ENCODE measurements around the gene ABCB10. TPM values are rescaled to one million over a fixed set of nuclear protein-coding genes. Genes with fewer than 3 reads are reported as not detected.
"Not testable (repeated sequence)": the region's sequence is repeated elsewhere in the genome, so short reads cannot be mapped to it uniquely, and the experiment has no call there.

The ABCB10 gene
- total RNA-seq, 1 experiment from 2014 or later, result 17.5 TPM

- DNase-seq (ENCODE audit: low read depth), result no peak
These were observed 13.8 kb upstream of the ABCB10 start for GRCh38 chr1:229572286-229572685.

DNA sequence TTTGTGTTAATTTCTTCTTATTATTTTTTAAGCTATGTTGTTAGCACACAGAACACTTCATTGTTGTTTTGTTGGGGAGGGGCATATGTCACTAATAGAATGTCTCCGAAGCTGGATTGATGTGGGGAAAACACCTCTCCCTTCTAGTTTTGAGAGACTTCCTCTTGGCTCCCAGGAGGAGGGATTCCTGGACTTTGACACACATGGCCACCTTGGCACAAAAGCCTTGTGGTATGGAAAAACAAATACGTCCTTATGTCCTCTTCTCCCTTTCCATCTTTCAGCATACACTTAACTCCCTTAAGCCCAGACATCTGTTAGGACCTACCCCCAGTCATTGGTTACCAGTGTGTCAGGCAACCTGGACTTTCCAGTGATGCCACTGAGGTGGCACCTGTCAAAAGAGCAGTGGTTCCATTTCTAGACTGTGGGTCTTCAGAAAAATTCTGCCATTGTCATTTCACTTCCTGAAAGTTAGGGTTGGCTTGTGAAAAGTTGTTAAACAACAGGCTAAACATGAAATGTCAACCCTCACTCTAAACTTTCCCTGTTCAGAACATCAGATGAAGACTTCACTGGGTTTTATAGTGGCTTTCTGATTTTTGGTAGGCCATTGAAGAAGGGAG, 12.5 kb upstream of the ABCB10 start:
- no peak for DNase-seq (ENCODE audit: low read depth)

DNA sequence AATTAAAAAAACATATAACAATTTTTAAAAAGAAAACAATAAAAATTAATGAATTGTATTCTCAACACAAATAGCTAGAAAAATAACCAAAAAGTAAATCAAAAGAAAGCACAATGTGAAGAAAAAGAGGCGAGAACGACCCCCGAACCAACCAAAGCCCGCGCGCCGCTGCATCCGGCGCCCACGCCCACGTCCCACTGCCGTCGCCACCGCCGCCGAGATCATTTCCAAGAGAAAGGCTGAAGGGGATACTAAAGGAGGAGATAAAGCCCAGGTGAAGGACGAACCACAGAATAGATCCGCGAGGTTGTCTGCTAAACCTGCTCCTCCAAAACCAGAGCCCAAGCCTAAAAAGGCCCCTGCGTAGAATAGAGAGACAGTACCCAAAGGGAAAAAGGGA, 11.8 kb upstream of the ABCB10 start:
- no peak for DNase-seq (ENCODE audit: low read depth)

- no peak for DNase-seq (ENCODE audit: low read depth)
These were observed 8.8 kb upstream of the ABCB10 start for GRCh38 chr1:229567109-229567868.

- DNase-seq (ENCODE audit: low read depth), result no peak
These were observed 5.2 kb upstream of the ABCB10 start for GRCh38 chr1:229563701-229564100.

GRCh38 chr1:229563241-229563640, 4.7 kb upstream of the ABCB10 start:
- DNase-seq (ENCODE audit: low read depth), result no peak

DNA sequence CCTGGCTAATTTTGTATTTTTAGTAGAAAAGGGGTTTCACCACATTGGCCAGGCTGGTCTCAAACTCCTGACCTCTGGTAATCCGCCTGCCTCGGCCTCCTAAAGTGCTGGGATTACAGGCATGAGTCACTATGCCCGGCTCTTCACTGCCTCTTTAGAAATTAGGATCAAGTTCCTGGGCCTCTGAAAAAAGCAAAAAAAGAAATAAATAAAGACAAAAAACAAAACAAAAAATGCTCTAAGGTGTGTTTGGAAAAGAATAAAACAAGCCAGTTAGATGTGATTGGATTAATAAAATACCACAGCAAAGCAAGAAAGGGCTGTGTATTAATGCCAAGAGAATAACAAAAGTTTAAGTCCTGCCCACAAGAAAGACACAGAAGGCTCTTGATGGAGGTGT, 4.2 kb upstream of the ABCB10 start:
- DNase-seq (ENCODE audit: low read depth), result no peak

DNA sequence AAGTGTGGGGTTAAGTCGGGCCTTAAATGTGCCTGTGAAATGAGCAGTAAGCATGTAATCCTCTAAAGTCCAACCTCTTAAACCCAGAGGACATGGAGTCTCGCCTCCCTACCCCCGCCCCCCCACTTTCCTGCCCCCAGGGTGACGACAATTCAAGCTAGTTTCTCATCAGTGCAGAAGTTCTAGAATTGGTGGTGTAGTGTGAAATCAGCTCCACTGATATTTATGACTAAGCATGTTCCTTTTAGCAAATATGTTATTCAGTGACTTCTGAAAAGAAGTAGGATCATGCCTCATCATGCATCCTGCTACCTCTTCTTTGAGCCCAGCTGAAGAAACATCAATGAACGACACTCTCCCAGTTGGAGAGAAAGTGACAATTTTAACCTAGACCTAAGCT, 2.6 kb upstream of the ABCB10 start:
- no peak for DNase-seq (ENCODE audit: low read depth)

- DNase-seq (ENCODE audit: low read depth), result not testable (repeated sequence)
These were observed 1.6 kb upstream of the ABCB10 start for GRCh38 chr1:229560124-229560523.

GRCh38 chr1:229559336-229559801, 862 bp upstream of the ABCB10 start:
- DNase-seq (ENCODE audit: low read depth), result peak; percentile 9

GRCh38 chr1:229557913-229558414, 543 bp downstream of the ABCB10 start:
- DNase-seq (ENCODE audit: low read depth), result peak; percentile 13

DNA sequence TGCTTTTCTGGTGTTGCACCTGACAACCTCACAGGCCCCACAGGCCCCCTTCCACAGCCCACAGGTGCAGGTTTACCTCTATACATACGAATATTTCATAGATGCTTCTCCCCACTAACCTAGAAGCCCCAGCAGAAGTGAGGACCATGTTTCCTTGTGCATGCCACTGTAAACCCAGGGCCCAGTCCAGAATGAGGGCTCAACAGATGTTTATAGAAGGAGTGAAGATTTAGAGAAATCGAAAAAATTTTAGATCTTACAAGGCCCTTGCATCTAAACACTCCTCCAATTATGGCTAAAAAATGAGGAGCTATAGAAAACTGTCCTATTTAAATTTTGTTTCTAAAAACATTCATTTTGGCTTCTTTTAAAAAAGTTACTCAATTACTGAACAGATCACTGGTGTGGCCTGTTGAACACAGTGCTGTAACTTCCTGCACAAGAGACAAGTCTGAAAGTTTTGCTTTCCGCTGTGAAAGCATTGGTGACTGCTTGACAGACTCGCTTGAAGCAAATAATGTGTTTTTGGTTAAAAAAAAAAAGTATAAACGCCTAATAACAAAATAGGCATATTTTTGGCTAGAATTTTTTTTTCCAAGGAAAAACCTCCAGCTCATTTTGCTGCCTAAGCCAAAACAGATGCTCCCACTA, 1.2 kb downstream of the ABCB10 start:
- DNase-seq (ENCODE audit: low read depth), result peak; percentile 13

- no peak for DNase-seq (ENCODE audit: low read depth)
These were observed 3.5 kb downstream of the ABCB10 start for GRCh38 chr1:229554886-229555621.

DNA sequence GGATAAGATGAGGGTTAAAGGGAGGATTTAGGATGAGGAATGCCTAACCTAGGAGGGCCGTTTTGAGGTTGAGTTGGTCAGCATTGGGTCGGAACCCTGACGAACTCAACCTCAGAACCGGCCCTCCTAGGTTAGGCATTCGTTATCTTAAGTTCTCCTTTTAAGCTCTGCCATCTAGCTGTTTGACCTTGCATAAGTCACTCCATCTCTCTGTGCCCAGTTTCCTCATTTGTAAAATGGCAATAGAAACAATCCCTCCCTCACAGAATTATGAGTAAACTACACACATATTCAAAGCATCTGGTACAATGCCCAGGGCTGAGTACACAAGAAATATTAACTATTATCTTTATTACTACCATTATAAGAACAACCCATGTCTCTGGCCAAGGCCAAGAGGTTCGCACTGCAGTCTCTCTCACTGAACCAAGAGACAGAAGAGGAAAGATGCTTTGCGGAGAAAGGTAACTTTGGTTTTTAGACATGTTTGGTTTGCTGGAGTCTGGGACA, 4.8 kb downstream of the ABCB10 start:
- no peak for DNase-seq (ENCODE audit: low read depth)

DNA sequence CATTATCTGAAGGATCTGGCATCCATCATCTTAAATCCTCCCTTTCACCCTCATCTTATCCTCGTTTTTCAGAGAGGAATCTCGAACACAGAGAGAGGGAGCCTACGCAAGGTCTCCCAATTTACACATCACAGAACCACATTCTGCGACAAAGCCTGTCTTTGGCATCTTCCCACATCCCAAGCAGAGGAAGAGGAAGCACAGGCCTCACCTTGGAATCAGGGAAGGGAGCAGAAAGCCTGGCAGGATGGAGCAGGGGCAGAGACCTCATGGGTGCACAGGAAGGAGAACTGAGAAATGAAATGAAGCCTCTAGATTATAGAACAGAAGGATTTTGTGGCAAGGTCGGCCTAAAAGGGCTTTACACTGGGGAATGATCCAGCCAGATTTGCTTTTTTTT, 5.8 kb downstream of the ABCB10 start:
- no peak for DNase-seq (ENCODE audit: low read depth)

DNA sequence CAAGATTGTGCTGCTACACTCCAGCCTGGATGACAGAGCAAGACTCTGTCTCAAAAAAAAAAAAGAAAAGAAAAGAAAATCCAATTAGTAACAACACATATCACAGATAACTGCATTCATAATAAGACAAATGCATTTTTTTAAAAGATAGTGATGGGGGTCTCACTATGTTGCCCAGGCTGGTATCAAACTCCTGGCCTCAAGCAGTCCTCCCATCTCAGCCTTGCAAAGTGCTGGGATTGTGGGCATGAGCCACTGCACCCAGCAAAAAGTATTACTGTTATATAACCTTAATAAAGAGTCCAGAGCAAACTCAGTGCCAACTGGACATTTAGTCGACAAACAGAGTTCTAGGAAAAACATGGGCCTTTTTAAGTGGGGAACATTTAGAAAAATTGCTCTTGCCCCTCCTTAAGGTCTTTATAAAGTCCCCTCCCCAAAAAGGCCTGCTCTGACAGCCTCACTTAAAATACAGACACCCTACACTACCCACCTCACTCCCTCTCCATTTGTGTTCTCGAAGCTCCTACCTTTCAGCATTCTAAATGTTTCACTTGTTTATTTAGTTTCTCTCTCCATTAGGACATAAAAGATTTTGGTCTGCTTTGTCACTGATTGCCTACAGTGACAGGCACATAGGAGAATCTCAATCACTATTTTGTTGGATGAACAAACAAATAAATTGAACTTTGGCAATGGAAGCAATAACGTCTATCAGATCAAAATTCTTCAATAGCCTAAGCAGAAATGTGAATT, 7.5 kb downstream of the ABCB10 start:
- no peak for DNase-seq (ENCODE audit: low read depth)

DNA sequence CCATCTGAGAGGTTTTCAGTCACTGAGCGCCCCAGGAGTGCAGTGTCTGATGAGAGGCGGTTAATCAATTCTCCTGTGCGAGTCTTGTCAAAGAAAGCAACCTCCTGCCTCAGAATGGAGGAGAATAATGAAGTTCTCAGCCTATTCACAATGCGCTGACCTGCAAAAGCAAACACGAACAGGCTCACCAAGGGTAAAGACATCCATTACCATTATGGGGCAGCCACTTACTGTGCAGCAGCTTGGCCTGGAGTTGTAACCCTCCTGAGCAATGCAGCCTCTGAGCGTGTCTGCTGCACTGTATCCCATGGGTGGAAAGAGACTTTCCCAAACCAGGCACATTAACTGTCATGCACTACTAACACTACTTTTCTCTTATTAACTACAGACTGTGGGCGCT, 11.0 kb downstream of the ABCB10 start:
- no peak for DNase-seq (ENCODE audit: low read depth)

DNA sequence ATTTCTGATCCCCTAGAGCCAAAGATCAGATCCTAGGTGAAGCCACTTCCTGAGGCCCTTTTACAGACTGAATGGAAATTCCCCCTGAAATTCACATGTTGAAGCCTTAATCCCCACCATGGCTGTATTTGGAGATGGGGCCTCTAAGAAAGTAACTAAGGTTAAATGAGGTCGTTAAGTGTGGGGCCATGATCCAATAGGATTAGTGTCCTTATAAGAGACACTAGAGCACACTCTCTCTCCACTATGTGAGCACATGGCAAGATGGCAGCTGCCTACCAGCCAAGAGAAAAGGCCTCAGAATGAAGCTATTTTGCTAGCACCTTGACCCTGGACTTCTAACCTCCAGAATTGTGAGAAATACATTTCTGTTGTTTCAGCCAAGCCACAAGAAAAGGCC, 13.9 kb downstream of the ABCB10 start:
- DNase-seq (ENCODE audit: low read depth), result no peak

GRCh38 chr1:229539863-229540506, 18.5 kb downstream of the ABCB10 start:
- DNase-seq (ENCODE audit: low read depth), result no peak

GRCh38 chr1:229538945-229539344, 19.6 kb downstream of the ABCB10 start:
- no peak for DNase-seq (ENCODE audit: low read depth)

GRCh38 chr1:229537894-229538293, 20.6 kb downstream of the ABCB10 start:
- DNase-seq (ENCODE audit: low read depth), result peak; percentile 17
